Measurements from ENCODE around the gene PFKL.

The PFKL gene

DNA sequence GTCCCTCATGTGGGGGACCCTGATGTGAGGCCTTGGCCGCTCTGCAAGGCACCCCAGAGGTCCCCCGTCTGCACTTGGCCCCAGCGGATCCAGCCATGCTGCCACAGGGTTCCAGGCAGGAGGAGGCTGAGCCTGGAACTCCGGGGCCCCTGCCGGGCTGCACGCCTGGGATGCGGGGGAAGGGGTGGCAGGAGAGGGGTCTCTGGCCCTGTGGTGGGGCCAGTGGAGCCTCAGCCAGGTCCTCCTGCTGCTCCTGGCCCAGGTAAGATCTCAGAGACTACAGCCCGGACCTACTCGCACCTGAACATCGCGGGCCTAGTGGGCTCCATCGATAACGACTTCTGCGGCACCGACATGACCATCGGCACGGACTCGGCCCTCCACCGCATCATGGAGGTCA lies 12.9 kb downstream of the PFKL start:
- no peak for DNase-seq (ENCODE audit: low spot score)

- no peak for DNase-seq (ENCODE audit: low spot score)
Measured at GRCh38 chr21:44313451-44313850, 13.6 kb downstream of the PFKL start.

GRCh38 chr21:44314128-44314527 lies 14.3 kb downstream of the PFKL start:
- DNase-seq (ENCODE audit: low spot score), result no peak

- no peak for DNase-seq (ENCODE audit: low spot score)
Measured at GRCh38 chr21:44314561-44314960, 14.7 kb downstream of the PFKL start.

GRCh38 chr21:44315691-44316203 lies 15.9 kb downstream of the PFKL start:
- DNase-seq (ENCODE audit: low spot score), result no peak

GRCh38 chr21:44316277-44316900 lies 16.5 kb downstream of the PFKL start:
- no peak for DNase-seq (ENCODE audit: low spot score)

GRCh38 chr21:44317241-44317782 lies 17.5 kb downstream of the PFKL start:
- DNase-seq (ENCODE audit: low spot score), result peak; percentile 80

- DNase-seq (ENCODE audit: low spot score), result no peak
Measured at GRCh38 chr21:44317871-44318270, 18.0 kb downstream of the PFKL start.

DNA sequence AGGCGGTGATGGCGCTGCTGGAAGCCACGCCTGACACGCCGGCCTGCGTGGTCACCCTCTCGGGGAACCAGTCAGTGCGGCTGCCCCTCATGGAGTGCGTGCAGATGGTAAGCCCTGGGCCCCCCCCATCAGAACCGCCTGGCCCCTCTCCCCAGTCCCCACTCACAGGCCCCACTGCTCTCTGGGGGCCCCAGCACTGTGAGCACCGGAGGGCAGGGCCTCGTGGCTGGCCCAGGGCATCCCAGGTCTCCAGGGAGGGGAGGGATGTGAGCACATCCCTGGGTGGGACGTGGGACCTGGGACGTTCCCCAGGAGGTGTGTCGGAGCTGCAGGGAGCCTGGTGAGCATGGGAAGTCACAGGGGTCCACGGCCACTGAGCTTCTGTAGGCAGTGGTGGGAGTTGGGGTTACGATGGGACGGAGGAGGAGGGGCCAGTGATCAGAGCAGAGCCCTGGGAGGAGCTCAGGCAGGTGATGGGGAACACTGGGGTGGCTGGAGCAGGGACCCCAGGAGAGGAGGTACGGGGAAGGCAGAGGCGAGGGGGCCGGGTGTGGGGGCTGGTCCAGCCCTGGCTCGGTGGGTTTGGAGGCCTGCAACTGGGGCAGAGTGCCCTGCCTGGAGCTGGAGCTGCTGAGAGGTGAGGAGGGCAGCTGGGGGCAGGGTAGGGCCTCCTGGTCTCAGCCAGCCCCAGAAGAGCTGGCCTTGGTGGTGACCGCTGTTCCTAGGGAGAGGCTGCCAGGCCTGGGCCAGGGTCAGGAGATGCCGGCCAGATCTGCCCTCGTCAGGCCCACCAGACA lies 18.8 kb downstream of the PFKL start:
- DNase-seq (ENCODE audit: low spot score), result no peak

DNA sequence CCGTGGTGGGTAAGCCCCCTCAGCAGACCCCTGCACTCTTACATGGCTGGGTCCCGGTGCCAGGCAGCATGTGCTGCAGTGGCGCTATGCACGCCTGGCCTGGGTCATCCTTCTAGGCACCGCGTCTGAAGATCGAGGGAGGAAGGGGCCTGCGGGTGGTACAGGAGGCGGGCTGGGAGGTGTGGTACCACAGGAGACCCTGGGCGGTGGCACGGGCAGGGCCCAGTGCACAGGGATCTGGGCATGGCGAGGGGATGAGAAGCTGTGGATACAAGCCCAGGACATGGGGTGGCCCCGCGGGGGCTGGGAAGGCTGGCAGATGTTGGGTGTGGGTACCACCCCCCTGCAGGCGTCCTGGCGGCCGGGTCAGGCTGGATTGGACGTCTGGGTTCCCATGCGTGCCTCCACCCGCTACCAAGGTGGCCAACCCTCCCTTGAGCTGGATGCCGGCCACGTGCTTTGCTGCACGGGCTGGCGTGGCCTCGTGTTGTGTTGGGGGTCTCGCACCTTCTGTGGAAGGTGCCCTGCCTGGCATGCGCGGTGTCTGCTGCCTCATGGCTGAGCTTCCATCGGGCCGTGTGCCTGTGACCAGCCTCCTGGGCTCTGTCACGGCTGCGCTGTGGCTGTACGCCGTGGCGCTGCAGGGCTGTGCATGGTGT lies 19.7 kb downstream of the PFKL start:
- DNase-seq (ENCODE audit: low spot score), result no peak

DNA sequence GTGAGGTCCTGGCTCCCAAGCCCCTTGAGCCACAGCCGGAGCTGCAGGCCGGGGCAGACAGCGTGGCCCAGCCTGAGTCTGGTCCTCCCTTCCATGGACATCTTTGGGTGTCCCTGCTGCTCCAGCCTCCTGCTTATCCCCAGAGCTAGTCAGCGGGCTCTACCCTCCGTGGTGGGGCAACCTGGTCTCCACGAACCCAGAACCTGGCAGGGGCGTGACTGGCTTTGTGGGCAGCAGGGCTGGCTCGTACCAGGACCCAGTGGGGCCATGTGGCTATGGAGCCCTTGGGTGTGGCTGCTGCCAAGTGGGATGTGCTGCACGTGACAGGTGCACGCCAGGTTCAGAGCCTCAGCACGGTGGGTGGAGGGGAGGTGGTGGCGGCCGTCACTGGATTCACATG lies 21.0 kb downstream of the PFKL start:
- DNase-seq (ENCODE audit: low spot score), result no peak

DNA sequence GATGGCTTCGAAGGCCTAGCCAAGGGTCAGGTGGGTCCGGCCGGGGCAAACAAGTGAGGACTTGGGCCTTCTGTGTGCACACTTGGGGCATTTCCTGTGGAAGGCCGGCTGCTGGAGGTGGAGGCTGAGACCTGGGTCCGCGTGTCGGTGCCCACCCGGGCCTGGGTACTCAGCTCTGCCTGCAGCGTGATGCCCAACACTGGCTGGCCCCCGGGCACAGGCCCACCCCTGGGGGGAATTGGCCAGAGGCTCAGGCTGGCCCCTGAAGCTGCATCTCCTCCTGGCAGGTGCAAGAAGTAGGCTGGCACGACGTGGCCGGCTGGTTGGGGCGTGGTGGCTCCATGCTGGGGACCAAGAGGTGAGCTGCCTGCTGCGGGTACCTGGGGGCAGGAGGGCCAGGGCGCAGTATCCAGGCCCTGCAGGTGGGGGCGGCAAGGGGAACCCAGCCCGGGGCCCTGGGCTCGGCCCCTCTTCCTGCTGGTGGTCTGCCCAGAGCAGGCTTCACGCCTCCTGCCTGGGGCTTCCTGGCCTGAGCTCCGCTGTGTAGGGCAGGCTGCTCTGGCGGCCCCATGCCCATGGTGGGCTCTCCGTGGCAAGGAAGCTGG lies 22.1 kb downstream of the PFKL start:
- no peak for DNase-seq (ENCODE audit: low spot score)

DNA sequence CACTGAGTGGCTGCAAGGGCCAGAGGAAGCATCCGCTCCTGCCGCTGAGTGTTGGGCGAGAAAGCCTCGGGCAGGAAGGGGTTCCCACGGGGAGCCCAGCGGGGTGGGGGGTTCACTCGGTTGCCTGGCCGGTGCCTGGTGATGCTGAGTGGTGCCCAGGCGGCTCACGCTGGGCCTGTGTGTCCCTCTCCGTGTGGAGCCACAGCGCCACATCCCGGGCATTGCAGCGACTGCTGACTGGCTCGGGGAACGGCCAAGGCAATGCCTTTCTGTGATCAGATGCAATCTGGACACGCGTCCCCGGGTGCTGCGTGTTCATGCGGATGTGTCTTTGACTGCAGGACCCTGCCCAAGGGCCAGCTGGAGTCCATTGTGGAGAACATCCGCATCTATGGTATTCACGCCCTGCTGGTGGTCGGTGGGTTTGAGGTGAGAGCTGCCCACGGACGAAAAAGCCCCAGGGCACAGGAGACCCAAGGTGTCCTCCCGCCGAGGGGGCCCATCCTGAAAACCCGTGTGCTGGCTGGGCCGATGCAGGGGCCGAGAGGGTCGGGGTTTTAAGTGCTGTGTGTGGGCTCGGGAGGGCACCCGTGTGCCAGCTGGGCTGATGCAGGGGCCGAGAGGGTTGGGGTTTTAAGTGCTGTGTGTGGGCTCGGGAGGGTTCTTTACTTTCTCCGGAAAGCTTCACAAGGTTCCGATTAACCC lies 22.9 kb downstream of the PFKL start:
- no peak for DNase-seq (ENCODE audit: low spot score)

DNA sequence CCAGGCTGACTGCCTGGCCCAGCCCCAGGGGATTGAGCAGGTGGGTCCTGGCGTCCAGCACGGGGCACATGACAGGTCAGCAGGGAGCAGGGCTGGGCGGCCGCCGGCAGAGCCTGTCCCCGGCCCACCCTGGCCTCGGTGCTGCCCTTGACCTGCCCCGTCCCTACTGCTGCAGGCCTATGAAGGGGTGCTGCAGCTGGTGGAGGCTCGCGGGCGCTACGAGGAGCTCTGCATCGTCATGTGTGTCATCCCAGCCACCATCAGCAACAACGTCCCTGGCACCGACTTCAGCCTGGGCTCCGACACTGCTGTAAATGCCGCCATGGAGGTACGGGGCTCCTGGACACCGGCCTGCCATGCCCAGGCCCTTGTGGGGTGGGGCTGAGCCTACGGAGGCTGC lies 23.7 kb downstream of the PFKL start:
- DNase-seq (ENCODE audit: low spot score), result no peak

GRCh38 chr21:44324106-44324853 lies 24.4 kb downstream of the PFKL start:
- DNase-seq (ENCODE audit: low spot score), result no peak

- no peak for DNase-seq (ENCODE audit: low spot score)
Measured at GRCh38 chr21:44324854-44325107, 24.9 kb downstream of the PFKL start.

DNA sequence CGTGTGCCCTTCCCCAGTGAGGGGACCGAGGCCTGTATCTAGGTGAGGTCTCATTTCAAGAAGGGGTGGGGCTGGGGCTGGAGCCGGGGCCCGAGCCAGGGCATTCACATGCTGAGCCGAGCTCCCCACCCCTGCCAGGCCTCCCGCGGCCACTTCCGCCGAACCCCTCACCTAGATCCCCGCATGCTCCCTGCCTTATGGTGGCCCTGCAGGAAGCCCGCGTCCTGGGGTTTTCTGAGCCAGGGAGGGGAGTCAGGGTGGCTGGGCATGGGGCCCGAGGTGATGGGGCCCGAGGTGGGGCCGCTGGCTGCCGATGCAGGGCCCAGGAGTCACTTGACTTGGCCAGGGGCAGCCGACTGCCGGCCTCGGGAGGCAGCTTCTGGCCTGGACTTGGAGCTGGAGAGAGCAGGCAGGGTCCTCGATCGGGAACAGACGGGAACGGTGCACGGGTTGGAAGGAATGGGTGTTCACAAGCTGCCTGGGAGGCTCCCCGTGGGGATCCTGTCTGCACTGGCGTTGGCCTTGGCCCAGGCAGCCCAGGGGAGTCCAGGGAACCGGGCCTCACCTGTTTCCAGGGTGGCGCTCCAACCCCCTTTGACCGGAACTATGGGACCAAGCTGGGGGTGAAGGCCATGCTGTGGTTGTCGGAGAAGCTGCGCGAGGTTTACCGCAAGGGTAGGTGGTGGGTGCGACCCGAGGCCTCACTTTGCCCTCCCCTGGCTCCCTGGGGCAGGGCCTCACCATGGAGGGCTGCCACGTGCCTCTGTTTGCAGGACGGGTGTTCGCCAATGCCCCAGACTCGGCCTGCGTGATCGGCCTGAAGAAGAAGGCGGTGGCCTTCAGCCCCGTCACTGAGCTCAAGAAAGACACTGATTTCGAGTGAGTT lies 25.8 kb downstream of the PFKL start:
- DNase-seq (ENCODE audit: low spot score), result no peak

- DNase-seq (ENCODE audit: low spot score), result no peak
Measured at GRCh38 chr21:44326272-44326647, 26.4 kb downstream of the PFKL start.

DNA sequence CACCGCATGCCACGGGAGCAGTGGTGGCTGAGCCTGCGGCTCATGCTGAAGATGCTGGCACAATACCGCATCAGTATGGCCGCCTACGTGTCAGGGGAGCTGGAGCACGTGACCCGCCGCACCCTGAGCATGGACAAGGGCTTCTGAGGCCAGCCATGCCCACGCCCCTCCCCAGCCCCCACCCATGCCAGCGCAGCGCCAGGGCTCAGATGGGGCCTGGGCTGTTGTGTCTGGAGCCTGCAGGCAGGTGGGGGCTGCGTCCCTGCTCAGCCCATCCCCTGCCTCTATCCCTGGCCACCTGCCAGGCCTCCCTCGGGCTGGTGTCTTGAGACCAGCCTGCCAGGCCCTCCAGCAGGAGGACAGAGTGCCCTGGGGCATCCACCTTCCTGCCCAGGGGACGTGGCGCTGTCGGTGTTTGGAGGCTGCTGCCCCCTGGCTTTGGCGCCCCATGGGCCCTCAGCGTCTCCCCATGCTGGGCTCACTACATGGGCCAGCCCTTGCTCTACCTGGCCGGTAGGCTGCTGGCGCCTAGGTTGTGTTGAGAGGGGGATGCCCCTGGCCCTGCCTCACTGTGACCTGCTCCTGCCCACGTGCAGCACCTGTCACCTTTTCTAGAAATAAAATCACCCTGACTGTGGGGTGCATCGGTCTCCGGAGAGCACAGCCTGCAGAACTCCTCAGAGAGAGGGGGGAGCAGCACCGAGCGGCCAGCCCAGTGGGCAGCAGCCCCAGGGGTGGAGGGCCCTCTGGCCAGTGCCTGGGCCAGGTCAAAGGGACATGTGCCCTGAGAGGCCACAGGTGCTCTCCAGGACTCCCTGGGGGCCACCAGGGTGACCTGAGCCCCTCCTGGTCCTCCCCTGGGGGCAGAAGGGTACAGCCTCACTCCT lies 27.1 kb downstream of the PFKL start:
- DNase-seq (ENCODE audit: low spot score), result no peak
